A549 (cell line): ENCODE results near the gene KCNIP4. TPM values are rescaled to one million over a fixed set of nuclear protein-coding genes. Genes with fewer than 3 reads are reported as not detected.

ENCODE experiments used
- ATAC-seq, 2 experiments: fragments of 200-7000 bp in 1 of 2; fragments of >200 bp in 1 of 2; cut with Nextera tagmentation in 1 of 2; cut with Tn5 transposase in 1 of 2; 3 replicates each; pipeline versions ENCODE4 v1.8.0 to v1.9.1; 2018 to 2020; ENCODE audit warnings: mild to moderate bottlenecking in 1 of 2, moderate library complexity in 1 of 2
- CTCF ChIA-PET: fragments of 300-600 bp; sonication (Branson Sonifier 250); formaldehyde crosslinking; extraction: SDS; loops from one replicate; lab custom pipeline; 2021; ENCODE audit warnings: antibody characterized with exemption, inconsistent platforms; lab: Yijun Ruan, JAX
- POLR2A ChIA-PET: fragments of 350-600 bp; formaldehyde crosslinking; extraction: SDS; loops from one replicate; lab custom pipeline; 2021; ENCODE audit warnings: antibody characterized with exemption, inconsistent platforms; lab: Yijun Ruan, JAX
- DNase-seq, 2 experiments: peaks; one replicate each; pipeline versions ENCODE4 v3.0.0 to v3.0.0-alpha.2; 2011 to 2016; ENCODE audit warnings: low read depth in 1 of 2, low spot score in 1 of 2
- FAIRE-seq: peaks from 2 replicates; lab custom pipeline; 2011; peaks lifted over from hg19 to GRCh38; lab: Jason Lieb, UNC
- H3K27ac ChIP-seq, 2 experiments: fragments of >200 bp; sonication (Bioruptor Twin); formaldehyde crosslinking; 3 replicates each; pipeline ENCODE4 v1.5.1; 2016 to 2017
- H3K4me1 ChIP-seq: fragments of >200 bp; sonication (Bioruptor Twin); formaldehyde crosslinking; 3 replicates; pipeline ENCODE4 v1.6.1; 2016
- H3K4me2 ChIP-seq: fragments of >200 bp; sonication (Bioruptor Twin); formaldehyde crosslinking; 3 replicates; pipeline ENCODE4 v1.6.1; 2016
- H3K4me3 ChIP-seq: fragments of >200 bp; sonication (Bioruptor Twin); formaldehyde crosslinking; 3 replicates; pipeline ENCODE4 v1.5.1; 2016
- H3K9me3 ChIP-seq: fragments of >200 bp; sonication (Bioruptor Twin); formaldehyde crosslinking; 3 replicates; pipeline ENCODE4 v1.6.1; 2016
- EHF ChIP-seq: fragments of 250-450 bp; sonication (Bioruptor Pico); IDR thresholded peaks from 2 replicates; pipeline ENCODE4 v1.5.0; 2020; ENCODE audit warnings: mild to moderate bottlenecking
- EHMT2 ChIP-seq: fragments of 200-600 bp; sonication (generic); IDR thresholded peaks from 2 replicates; pipeline ENCODE4 v1.6.1; 2016; ENCODE audit warnings: antibody characterized with exemption, low read depth, mild to moderate bottlenecking, moderate library complexity
- HOXA7 ChIP-seq: fragments of 250-450 bp; sonication (Bioruptor Pico); IDR thresholded peaks from 2 replicates; pipeline ENCODE4 v1.5.0; 2020; ENCODE audit warnings: mild to moderate bottlenecking, moderate library complexity
- HOXB13 ChIP-seq: fragments of 250-450 bp; sonication (Bioruptor Pico); IDR thresholded peaks from 2 replicates; pipeline ENCODE4 v1.5.0; 2020; ENCODE audit warnings: low read depth, mild to moderate bottlenecking, moderate library complexity
- JUN ChIP-seq, 2 experiments: fragments of >200 bp; sonication (Bioruptor Twin); formaldehyde crosslinking; IDR thresholded peaks; 2 replicates in 1 of 2; 3 replicates in 1 of 2; pipeline ENCODE4 v1.6.1; 2016 to 2017
- JUNB ChIP-seq: fragments of >200 bp; sonication (Bioruptor Twin); formaldehyde crosslinking; IDR thresholded peaks from 2 replicates; pipeline ENCODE4 v1.6.1; 2016
- KDM1A ChIP-seq: fragments of 200-600 bp; sonication (generic); IDR thresholded peaks from 2 replicates; pipeline ENCODE4 v1.6.1; 2016; ENCODE audit warnings: low read depth, mild to moderate bottlenecking
- KDM5A ChIP-seq: fragments of 200-600 bp; sonication (generic); IDR thresholded peaks from 2 replicates; pipeline ENCODE4 v1.6.1; 2016; ENCODE audit warnings: antibody characterized with exemption, mild to moderate bottlenecking
- MAFK ChIP-seq: fragments of 450-650 bp; IDR thresholded peaks from 2 replicates; pipeline ENCODE4 v1.6.1; 2014; ENCODE audit not compliant: partially characterized antibody
- NFE2L2 ChIP-seq: fragments of 150-350 bp; conservative IDR thresholded peaks from 2 replicates; pipeline ENCODE4 v1.6.1; 2014; ENCODE audit warnings: low read length
- NR3C1 ChIP-seq: fragments of >200 bp; sonication (Bioruptor Twin); formaldehyde crosslinking; IDR thresholded peaks from 3 replicates; pipeline ENCODE4 v1.6.1; 2017
- PHF8 ChIP-seq: fragments of 200-600 bp; sonication (generic); IDR thresholded peaks from 2 replicates; pipeline ENCODE4 v1.6.1; 2016; ENCODE audit warnings: low read depth, mild to moderate bottlenecking, antibody characterized with exemption, moderate library complexity, borderline replicate concordance
- POLR2A ChIP-seq: IDR thresholded peaks from 2 replicates; pipeline ENCODE4 v1.6.1; 2012; ENCODE audit warnings: mild to moderate bottlenecking, low read length
- RNF2 ChIP-seq: fragments of 200-600 bp; sonication (generic); IDR thresholded peaks from 2 replicates; pipeline ENCODE4 v1.6.1; 2016; ENCODE audit warnings: low read depth, mild to moderate bottlenecking, antibody characterized with exemption, moderate library complexity, borderline replicate concordance
- TFCP2L1 ChIP-seq: fragments of 250-450 bp; sonication (Bioruptor Pico); IDR thresholded peaks from 2 replicates; pipeline ENCODE4 v1.5.0; 2021; ENCODE audit warnings: mild to moderate bottlenecking
- TP53 ChIP-seq: fragments of 250-450 bp; sonication (Bioruptor Pico); IDR thresholded peaks from 2 replicates; pipeline ENCODE4 v1.5.0; 2021; ENCODE audit warnings: mild to moderate bottlenecking, moderate library complexity
- ZFP36 ChIP-seq: fragments of 450-650 bp; IDR thresholded peaks from 2 replicates; pipeline ENCODE4 v1.6.1; 2014; ENCODE audit warnings: borderline replicate concordance; ENCODE audit not compliant: partially characterized antibody
- ZNF302 ChIP-seq: fragments of 250-450 bp; sonication (Bioruptor Pico); IDR thresholded peaks from 2 replicates; pipeline ENCODE4 v1.9.0; 2021; ENCODE audit warnings: inconsistent platforms, mild to moderate bottlenecking, moderate library complexity
- WGBS: methylation state at CpG from one replicate; pipeline ENCODE4 v1.1.6; 2017; ENCODE audit errors: missing lambda C conversion rate; 5-methylcytosine and 5-hydroxymethylcytosine counted together
- polyA plus RNA-seq, 4 experiments: library from polyadenylated mRNA; depleted of rRNA in 3 of 4; stranded (reverse); fragments of >200 nt; fragmentation: RNase III in 1 of 4; extraction: RNeasy Plus Mini Kit Qiagen cat#74134 plus additional on column Dnase treatment in 1 of 4; gene quantifications; 2 replicates in 3 of 4; 3 replicates in 1 of 4; pipeline ENCODE4 v1.2.3, GENCODE V29; 2011 to 2017
- TF ChIP-seq, protein P1 (sequence below): fragments of 250-450 bp; sonication (Bioruptor Pico); IDR thresholded peaks from 2 replicates; pipeline ENCODE4 v1.5.0; 2020; ENCODE audit warnings: low read depth, mild to moderate bottlenecking, moderate library complexity
- TF ChIP-seq, protein P2 (sequence below): IDR thresholded peaks from 2 replicates; pipeline ENCODE4 v1.6.1; 2012

The KCNIP4 gene
- polyA plus RNA-seq, 2 of the 4 experiments (the other 2 are of a cell fraction), result not detected

DNA sequence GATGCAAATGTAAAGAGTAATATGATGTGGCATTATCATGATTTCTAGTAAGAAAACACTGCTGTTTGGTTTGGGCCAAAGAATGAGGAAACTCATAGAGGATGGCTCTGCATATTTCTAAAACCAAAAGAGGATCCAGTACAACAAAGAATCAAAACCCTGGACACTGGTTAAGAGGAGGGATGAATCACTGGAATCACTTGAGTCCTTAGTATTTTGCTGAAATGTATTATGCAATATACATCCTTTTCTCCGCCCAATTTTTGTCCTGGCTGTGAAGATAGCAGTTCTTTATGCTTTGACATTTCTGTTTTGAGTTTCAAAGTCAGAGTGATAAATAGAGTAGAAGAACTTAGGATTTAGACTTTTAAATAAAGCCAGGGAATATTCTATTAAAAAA is 902.4 kb downstream of the KCNIP4 start:
- 4% methylated on average over 1 of the region's 1 CpG for WGBS
- no peak overlapping the region for H3K4me2 ChIP-seq
- CTCF ChIA-PET, result no interaction called here
- H3K27ac ChIP-seq, result no peak overlapping the region
- POLR2A ChIA-PET, result no interaction called here
- ATAC-seq (no peak), FAIRE-seq (no peak), DNase-seq (no peak)
- TF ChIP-seq PHF8 (no peak), EHF (no peak), RNF2 (no peak), KDM5A (no peak), JUNB (no peak), HOXA7 (CRISPR knock-in tag) (no peak), MAFK (no peak), EHMT2 (no peak)
- TF ChIP-seq, protein P1, sequence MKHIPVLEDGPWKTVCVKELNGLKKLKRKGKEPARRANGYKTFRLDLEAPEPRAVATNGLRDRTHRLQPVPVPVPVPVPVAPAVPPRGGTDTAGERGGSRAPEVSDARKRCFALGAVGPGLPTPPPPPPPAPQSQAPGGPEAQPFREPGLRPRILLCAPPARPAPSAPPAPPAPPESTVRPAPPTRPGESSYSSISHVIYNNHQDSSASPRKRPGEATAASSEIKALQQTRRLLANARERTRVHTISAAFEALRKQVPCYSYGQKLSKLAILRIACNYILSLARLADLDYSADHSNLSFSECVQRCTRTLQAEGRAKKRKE (CRISPR knock-in tag), result no peak
- H3K4me1 ChIP-seq, result no peaks in the 10 kb centered on the region
- H3K9me3 ChIP-seq, result no peaks in the 10 kb centered on the region
- no peak overlapping the region for H3K4me3 ChIP-seq

DNA sequence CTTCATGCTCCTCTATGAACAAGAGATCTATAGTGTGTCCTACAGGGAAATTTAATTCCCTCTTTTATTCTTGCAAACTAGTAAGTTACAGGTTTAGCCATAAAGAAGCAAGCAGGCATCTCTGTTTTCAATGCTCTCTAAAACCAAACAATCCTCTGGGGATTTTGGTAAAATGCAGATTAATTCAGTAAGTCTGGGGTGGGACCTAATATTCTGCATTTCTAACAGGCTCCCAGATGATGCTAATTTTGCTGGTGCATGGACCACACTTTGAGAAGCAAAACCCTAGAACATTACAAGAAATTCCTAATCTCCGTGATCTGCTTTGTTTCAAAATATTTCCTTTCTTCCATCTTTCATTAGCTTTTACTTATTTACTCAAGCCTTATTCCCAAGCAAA is 903.5 kb downstream of the KCNIP4 start:
- no peaks in the 10 kb centered on the region for H3K4me1 ChIP-seq
- TF ChIP-seq POLR2A (no peak), KDM1A (no peak)
- TF ChIP-seq, protein P2, sequence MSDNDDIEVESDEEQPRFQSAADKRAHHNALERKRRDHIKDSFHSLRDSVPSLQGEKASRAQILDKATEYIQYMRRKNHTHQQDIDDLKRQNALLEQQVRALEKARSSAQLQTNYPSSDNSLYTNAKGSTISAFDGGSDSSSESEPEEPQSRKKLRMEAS, result no peak
- 24% methylated on average over 1 of the region's 1 CpG for WGBS
- no peaks in the 10 kb centered on the region for H3K9me3 ChIP-seq
- H3K27ac ChIP-seq, result no peak overlapping the region
- DNase-seq, result no peak
- no peak overlapping the region for H3K4me2 ChIP-seq
- no peak overlapping the region for H3K4me3 ChIP-seq
- ChIA-PET CTCF (no interaction called here), POLR2A (no interaction called here)
- no peak for ATAC-seq
- no peak for FAIRE-seq

DNA sequence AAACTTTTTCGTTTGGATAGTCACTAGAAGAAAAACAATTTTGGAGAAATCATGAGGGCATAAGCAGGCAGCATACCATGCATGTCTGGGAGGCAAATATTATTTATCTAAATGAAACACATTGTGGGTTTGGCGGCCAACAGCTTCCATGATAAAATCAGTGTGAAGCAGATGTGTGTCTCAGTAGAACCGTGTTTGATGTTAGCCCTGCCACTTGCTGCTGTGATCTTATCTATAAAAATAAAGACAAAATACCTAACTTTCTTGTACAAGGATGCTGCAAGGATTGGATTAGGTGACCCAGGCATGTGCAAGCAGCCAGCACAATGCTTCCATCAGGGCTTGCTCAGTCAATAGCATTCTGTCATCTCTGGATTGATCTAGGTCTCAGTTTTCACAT is 906.9 kb downstream of the KCNIP4 start:
- Histone ChIP-seq H3K4me3 (no peak overlapping the region), H3K27ac (no peak overlapping the region), H3K4me2 (no peak overlapping the region), H3K4me1 (no peaks in the 10 kb centered on the region), H3K9me3 (no peaks in the 10 kb centered on the region)
- CTCF ChIA-PET, result no interaction called here
- FAIRE-seq (no peak), ATAC-seq (no peak), DNase-seq (no peak)
- POLR2A ChIA-PET, result no interaction called here
- WGBS, result 0% methylated on average over 3 of the region's 3 CpGs
- TF ChIP-seq POLR2A (no peak), NFE2L2 (no peak), TP53 (CRISPR knock-in tag) (no peak), HOXA7 (CRISPR knock-in tag) (no peak), ZNF302 (no peak), TFCP2L1 (CRISPR knock-in tag) (no peak), JUN (IDR thresholded peaks at IDR 0.05) (no peak), HOXB13 (no peak), NR3C1 (no peak), ZFP36 (no peak), RNF2 (no peak), JUNB (no peak)
- TF ChIP-seq, protein P1 (CRISPR knock-in tag), result no peak

DNA sequence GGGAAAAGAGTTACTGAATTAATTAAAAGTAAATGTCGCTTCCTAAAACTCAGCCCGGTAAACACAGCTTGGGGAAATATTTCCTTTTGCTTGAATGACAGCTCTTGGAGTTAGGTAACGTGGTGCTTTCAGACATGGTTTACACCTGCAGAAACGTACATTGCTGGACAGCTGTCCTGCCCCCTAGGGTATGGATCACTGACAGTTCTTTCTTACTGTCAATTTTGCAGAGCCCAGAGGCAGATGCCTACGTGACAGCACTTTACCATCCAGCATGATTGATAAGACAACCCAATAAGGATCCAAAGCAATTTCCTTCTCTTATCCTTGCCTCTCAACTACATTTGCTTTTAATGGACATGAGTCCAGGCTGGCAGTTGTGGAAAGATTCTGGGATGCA is 913.8 kb downstream of the KCNIP4 start:
- H3K4me3 ChIP-seq, result no peak overlapping the region
- ChIA-PET CTCF (no interaction called here), POLR2A (no interaction called here)
- WGBS, result 17% methylated on average over 5 of the region's 5 CpGs
- FAIRE-seq (no peak), ATAC-seq (no peak), DNase-seq (no peak)
- no peaks in the 10 kb centered on the region for H3K9me3 ChIP-seq
- no peak overlapping the region for H3K27ac ChIP-seq
- no peak for TF ChIP-seq KDM1A
- no peak for TF ChIP-seq POLR2A
- H3K4me1 ChIP-seq, result no peaks in the 10 kb centered on the region
- no peak overlapping the region for H3K4me2 ChIP-seq
